ENCODE data around the gene CENATAC.

GRCh38 chr11:118996926-118997626, 862 bp upstream of the CENATAC start:
- TF ChIP-seq CTCF (IDR thresholded peaks at IDR 0.05) (peak in 1 of 6 experiments; percentile 7), POLR2A (IDR thresholded peaks at IDR 0.05) (no peak)
